ENCODE data around the gene TSGA10.
"Not testable (repeated sequence)": the region's sequence is repeated elsewhere in the genome, so short reads cannot be mapped to it uniquely, and the experiment has no call there.

TSGA10 gene

DNA sequence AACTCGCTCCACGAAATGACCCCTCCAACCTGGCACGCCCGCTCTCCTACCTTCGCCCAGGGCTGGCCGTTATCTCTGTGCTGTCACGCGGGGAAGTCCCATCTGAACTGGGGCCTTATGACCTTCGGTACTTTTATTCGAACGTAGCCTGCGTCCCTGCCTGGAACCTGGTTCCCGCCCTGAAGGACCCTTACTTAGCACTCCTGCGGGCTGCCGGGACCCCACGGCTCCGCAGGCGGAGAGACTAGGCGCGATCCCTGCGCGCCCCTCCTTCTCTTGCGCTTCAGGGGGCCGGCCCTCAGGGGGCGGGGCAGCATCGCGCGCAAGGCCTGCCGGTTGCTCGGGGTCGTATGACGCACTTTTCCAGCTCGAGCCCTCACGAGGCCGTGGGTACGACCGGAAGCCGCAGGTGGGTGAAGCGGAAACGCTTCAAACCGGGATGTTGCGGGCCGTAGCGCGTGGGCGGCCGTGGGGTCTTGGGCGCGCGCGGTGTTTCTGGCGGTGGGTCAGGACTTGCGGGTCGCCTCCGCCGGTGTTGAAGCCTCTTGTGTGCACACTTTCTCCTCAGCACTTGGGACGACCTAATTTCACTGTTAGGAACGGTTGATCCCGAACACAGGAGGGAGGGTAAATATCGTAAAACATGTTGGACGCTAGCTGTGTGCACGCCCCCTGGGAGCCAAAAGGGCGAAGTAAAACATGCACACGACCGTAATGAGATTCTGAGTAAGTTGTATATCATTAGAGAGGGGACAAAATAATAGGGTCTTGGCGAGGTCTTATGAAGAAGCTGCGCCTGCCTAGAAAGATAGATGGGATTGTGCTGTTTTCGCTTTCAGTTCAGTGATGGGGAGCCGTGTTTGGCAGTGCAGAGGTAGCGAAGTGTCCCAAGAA, at the start of gene TSGA10, which contains the start of gene LIPT1:
TSS of gene TSGA10 (minus strand) at position 300 of the 894 bp plus-strand sequence. CDS start 45,503 bp downstream, outside the sequence.
TSS of gene LIPT1 (plus strand) at position 325 of the 894 bp plus-strand sequence. CDS start 6,991 bp downstream, outside the sequence.
- no peak for FAIRE-seq

GRCh38 chr2:99201959-99202678, 47.4 kb upstream of the TSGA10 start:
- no peak for FAIRE-seq

DNA sequence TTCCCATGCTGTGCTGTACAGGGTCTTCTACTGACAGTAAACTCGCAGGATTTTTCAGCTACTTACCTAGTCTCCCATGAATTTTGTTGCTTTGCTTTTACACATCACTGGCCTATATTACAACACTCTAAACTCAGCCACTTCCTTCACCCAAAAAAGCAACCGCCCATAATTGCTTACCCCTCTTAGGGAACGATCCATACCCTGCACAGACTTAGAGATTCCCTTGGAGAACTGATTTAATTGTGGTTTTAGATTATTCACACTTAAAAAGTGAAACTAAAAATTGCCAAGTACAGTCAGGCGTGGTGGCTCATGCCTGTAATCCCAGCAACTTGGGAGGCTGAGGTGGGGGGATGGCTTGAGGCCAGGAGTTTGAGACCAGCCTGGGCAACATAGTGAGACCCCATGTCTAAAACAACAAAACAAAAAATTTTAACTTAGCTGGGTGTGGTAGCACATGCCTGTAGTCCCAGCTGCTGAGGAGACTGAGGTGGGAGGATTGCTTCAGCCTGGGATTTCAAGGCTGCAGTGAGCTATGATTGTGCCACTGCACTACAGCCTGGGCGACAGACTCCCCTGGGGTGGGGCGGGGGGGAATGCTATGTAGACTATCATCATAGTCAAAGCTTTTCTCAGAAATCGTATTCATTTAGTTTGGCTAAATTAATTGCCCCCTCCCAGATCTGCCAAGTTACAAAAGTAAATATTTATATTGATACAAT, 45.5 kb upstream of the TSGA10 start:
- FAIRE-seq = no peak

GRCh38 chr2:99198103-99198841, 43.5 kb upstream of the TSGA10 start:
- no peak for FAIRE-seq

DNA sequence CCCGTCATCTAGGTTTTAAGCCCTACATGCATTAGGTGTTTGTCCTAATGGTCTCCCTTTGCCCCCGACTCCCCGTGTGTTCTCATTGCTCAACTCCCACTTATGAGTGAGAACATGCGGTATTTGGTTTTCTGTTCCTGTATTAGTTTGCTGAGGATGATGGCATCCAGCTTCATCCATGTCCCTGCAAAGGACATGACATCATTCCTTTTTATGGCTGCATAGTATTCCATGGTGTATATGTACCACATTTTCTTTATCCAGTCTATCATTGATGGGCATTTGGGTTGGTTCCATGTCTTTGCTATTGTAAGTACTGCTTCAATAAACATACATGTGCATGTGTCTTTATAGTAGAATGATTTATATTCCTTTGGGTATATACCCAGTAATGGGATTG, 37.6 kb upstream of the TSGA10 start:
- FAIRE-seq = not testable (repeated sequence)

GRCh38 chr2:99190548-99190947, 35.8 kb upstream of the TSGA10 start:
- no peak for FAIRE-seq

DNA sequence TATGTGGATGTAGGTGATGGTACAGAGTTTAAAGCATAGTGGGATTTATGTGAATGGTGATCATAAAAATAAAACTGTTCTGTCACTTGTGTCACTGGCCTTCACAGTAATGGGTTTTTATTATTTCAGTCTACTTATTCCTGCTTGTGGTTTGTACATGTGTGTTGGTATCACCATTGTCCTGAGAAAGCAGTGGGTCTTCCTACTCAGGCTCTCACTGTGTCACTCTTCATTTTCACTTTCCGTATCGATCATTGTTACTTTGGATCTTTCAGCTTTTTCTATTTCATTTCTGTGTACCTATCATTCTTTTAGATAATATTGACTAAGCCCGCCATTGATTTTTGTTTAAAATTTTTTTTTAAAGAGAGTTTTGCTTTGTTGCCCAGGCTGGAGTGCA, 33.6 kb upstream of the TSGA10 start:
- FAIRE-seq = no peak

GRCh38 chr2:99187011-99187410, 32.3 kb upstream of the TSGA10 start:
- FAIRE-seq = no peak

DNA sequence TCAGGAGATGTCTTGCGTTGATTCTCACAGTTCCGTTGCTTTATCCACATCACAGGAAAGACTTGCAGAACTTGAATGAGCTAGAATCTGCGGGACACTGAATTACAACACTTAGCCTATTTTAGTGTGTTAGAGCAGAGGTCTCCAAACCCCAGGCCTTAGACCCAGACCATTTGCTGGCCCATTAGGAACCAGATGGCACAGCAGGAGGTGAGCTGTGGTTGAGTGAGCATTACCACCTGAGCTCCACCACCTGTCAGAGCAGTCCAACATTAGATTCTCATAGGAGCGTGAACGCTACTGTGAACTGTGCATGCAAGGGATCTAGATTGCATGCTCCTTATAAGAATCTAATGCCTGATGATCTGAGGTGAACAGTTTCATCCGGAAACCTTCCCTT, 30.1 kb upstream of the TSGA10 start:
- FAIRE-seq = no peak

DNA sequence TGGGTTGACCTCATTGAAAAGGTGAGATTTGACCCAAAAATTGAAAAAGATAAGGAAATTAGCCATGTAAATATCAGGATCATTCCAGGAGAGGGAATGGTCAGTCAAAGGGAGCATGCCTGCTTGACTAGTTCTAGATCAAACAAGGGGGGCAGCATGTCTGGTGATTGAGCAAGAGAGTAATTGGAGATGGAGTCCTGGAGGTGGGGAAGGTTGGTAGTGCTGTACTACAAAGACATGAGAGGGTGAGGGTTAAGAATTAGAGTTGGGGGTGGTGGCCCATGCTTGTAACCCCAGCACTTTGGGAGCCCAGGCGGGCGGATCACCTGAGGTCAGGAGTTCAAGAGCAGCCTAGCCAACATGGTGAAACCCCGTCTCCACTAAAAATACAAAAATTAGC, 28.3 kb upstream of the TSGA10 start:
- no peak for FAIRE-seq

DNA sequence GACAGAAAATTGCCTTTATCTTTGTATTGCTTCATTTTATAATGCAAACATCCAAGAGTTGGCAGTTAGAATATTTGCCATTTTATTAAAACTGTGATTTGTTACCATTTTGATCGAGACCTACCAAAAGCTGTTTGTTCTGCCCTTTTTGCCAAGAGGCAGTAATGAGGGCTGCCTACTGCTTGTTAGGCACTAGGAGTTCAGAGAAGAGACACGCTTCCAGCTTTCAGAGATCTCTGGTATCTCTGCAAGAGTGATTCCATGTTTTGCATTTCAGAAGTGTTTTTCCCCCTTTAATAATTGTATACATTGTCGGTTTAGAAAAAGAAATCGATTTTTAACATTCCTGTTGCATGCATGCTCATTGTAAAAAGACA, 26.9 kb upstream of the TSGA10 start:
- FAIRE-seq = no peak

DNA sequence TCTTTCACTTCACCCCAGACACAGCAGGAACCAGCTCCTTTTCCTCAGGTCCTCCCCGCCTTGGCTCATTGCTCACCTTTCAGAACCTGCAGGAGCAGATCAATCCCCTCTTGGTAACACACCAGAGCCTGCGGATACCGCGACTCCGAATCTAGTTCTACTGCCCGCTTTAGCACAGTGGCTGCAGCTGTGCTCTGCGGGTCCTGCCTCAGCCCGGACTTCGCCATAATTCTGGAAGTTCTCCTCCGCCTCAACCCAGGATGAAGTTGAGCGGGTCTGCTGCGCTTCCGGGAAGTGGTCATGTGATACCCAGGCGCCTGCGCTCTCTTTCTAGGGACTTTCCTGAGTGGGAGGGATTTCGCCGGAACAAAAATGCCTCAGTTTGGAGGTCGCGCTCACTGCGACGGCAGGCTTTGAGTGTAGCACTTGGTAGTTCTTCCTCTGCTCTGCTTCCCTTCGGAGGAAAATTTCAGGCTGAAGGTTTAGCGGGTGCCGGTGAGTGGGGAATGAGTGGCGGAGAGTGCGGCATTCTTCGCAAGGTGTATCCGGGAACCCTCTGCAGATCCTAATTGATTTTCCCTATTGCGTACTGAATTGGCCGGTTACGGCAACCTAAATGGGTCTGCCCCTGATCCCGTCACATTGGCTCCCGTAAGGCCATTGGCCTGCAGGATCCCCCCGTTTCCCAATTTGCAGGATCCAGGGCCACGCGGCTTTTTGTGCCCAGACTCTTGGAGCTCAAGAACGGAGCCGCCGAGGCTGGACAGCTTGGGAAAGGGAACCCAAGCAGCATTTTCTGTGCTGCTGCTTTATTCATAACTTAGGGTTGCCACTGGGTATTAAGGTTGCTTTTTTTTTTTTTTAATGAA, 26.2 kb upstream of the TSGA10 start, which contains the start of the genes MITD1 and MRPL30:
TSS of gene MITD1 (minus strand) at position 304 of the 869 bp plus-strand sequence. CDS start at position 227, 77 bp downstream.
TSS of gene MRPL30 (plus strand) at position 430 of the 869 bp plus-strand sequence. CDS start 5,020 bp downstream, outside the sequence.
- FAIRE-seq = no peak

- no peak for FAIRE-seq
Measured at GRCh38 chr2:99171377-99172140, 16.8 kb upstream of the TSGA10 start.

DNA sequence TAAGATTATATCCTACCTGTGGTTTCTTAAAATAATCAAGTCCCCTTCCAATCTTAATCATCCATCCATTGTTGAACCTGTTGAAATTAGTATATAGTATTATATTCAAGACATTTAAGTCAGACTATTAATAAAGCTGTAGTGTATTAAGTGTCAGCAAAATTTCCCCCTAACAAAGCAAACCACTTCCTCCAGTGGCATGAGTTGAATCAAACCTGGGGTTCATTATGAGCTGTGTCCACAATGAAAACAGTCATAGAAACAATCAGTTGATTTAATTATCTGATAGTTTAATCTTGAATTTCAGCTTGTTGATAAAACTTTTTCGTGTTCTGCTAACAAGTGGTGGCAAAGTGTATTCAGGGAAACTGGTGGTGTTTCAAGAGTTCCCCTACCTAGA, 14.8 kb upstream of the TSGA10 start:
- FAIRE-seq = no peak

GRCh38 chr2:99166218-99166617, 11.5 kb upstream of the TSGA10 start:
- no peak for FAIRE-seq

- FAIRE-seq = no peak
Measured at GRCh38 chr2:99159594-99159993, 4.9 kb upstream of the TSGA10 start.

- no peak for FAIRE-seq
Measured at GRCh38 chr2:99158599-99158998, 3.9 kb upstream of the TSGA10 start.

DNA sequence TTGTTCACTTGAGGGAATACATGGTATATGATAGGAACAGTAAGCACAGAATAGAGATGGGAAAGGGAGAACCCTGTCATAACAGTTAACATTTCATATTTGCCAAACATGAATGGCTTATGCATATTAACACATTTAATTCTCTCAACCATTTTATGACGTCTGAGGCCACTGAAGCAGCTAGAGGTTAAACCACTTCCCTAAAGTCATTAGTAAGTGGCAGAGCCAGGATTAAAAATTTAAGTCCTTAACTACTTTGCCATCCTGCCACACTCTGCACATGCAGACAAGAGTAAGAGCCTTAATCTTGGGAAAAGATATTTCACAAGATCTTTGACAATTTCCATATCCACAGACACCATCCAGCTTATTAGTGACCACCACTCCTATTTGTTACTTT, 2.1 kb upstream of the TSGA10 start:
- no peak for FAIRE-seq

- FAIRE-seq = no peak
Measured at GRCh38 chr2:99153921-99154604, 679 bp downstream of the TSGA10 start.

All from colon (tissue), 2 donors.